Inferior parietal cortex (tissue), 1 donor: ENCODE measurements around the gene HPCAL1.

ENCODE experiments used
- DNase-seq: peaks from one replicate; pipeline ENCODE4 v3.0.0-alpha.2; 2016; ENCODE audit errors: extremely low spot score

The HPCAL1 gene

GRCh38 chr2:10424916-10425505, 122.3 kb downstream of the HPCAL1 start:
- no peak for DNase-seq

- DNase-seq = no peak
Observed at GRCh38 chr2:10425699-10426098, 123.0 kb downstream of the HPCAL1 start.

- no peak for DNase-seq
Observed at GRCh38 chr2:10426726-10427617, 124.3 kb downstream of the HPCAL1 start.

- no peak for DNase-seq
Observed at GRCh38 chr2:10427618-10427949, 124.9 kb downstream of the HPCAL1 start.

GRCh38 chr2:10428355-10428754, 125.7 kb downstream of the HPCAL1 start:
- no peak for DNase-seq

- DNase-seq = no peak
Observed at GRCh38 chr2:10428924-10429323, 126.2 kb downstream of the HPCAL1 start.

GRCh38 chr2:10430886-10431622, 128.3 kb downstream of the HPCAL1 start:
- DNase-seq = no peak

- no peak for DNase-seq
Observed at GRCh38 chr2:10431797-10432196, 129.1 kb downstream of the HPCAL1 start.

GRCh38 chr2:10432311-10433181, 129.8 kb downstream of the HPCAL1 start:
- no peak for DNase-seq

- DNase-seq = no peak
Observed at GRCh38 chr2:10433264-10433946, 130.7 kb downstream of the HPCAL1 start.

GRCh38 chr2:10433947-10434885, 131.5 kb downstream of the HPCAL1 start:
- DNase-seq = no peak

GRCh38 chr2:10434886-10435819, 132.4 kb downstream of the HPCAL1 start:
- DNase-seq = peak; percentile 76

- DNase-seq = no peak
Observed at GRCh38 chr2:10435820-10436204, 133.1 kb downstream of the HPCAL1 start.

GRCh38 chr2:10436583-10437110, 133.9 kb downstream of the HPCAL1 start:
- DNase-seq = no peak

GRCh38 chr2:10437806-10438205, 135.1 kb downstream of the HPCAL1 start:
- no peak for DNase-seq

GRCh38 chr2:10438688-10439087, 136.0 kb downstream of the HPCAL1 start:
- no peak for DNase-seq

GRCh38 chr2:10439185-10439879, 136.6 kb downstream of the HPCAL1 start:
- DNase-seq = no peak

- no peak for DNase-seq
Observed at GRCh38 chr2:10439971-10440370, 137.3 kb downstream of the HPCAL1 start.
